ENCODE measurements around the gene ZNF343.
"Not testable (repeated sequence)": the region's sequence is repeated elsewhere in the genome, so short reads cannot be mapped to it uniquely, and the experiment has no call there.

Gene ZNF343

DNA sequence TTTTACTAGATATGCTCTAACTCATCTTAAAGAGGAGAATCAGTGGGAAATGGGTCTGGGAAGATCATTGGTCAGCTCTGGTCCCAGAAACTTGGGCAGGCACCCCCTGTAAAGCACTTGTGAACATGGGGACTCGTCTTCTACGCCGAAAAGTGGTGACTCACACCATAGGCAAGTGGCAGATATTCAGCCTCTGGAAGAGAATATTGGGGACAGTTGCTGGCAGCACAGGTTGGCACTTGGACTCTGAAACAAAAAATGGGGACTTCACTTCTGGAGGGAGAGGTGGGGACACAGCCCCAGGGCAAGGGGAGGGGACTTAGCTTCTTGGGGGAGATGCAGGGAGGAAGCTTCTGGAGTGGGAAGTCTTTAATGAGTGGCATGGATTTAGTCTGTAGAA, 11.9 kb upstream of the ZNF343 start:
- no peak for FAIRE-seq

DNA sequence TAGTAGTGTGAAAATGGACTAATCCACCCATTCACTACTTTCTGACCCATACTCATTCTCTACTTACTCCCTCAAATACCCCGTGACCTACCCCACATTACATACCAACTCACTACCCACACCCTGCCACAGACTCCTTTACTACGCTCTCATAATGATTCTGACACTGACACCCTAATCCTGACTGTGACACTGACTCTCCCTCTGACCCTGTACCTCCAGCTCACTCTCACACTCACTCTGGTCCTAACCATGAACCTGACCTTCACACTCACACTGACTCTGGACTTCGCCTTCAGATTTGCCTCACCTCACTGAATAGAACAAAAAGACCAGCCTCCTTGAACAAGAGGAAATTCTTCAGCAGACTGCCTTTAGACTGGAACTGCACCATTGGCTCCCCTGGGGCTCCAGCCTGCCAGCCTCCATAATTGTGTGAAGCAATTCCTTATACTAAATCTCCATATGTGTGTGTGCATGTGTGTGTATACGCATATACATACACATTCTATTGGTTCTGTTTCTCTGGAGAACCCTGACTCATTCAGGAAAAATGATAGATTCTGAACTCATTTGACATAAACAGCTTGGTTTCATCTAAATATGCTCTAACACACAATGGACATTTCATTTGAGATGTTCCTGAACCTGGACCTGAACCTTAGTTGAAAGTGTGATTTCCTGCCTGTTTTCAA, 10.5 kb upstream of the ZNF343 start:
- FAIRE-seq, result no peak

DNA sequence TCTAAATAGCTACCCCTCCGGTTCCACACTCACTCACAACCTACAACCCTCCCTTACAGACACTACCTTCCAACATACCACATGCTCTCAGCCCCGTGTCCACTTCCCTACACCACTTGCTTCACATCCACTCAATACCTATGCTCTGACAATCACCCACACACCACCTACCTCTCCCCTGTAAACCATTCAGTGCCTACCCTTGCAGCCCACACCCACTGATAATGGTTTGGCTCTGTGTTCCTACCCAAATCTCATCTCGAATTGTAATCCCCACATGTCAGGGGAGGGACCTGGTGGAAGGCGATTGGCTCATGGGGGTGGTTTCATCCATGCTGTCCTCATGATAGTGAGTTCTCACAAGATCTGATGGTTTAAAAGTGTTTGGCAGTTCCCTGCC, 9.8 kb upstream of the ZNF343 start:
- FAIRE-seq, result no peak

DNA sequence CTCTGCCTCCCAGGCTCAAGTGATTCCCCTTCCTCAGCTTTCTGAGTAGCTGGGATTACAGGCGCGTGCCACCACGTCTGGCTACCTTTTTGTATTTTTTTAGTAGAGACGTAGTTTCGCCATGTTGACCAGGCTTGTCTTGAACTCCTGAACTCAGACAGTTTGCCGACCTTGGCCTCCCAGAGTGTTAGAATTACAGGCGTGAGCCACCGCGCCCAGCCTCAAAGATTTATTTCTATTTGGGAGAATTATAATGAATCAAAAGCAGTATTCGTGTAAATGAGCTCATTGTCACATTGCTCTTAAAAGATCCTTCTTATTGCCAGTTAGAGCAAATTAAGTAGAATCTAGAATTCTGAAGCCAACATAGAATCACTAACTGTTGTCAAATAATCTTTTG, 9.4 kb upstream of the ZNF343 start:
- no peak for FAIRE-seq

DNA sequence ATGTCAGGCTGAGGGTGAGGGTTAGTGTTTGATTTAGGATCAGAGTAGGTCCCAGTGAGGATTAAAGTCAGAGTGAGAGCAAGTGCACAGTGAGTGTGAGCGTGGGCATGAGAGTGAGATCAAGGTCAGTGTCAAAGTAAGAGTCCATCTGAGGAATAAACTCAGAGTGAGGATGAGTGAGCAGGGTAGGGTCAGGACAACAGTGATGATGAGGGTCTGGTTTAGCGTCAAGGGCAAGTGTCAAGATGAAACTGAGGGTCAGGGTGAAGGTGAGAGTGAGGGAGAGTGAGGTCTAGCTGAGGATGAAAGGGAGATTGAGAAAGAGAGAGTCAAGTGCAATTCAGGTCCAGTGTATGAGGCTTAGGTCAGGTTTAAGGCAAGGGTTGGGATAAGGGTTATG, 7.7 kb upstream of the ZNF343 start:
- no peak for FAIRE-seq

DNA sequence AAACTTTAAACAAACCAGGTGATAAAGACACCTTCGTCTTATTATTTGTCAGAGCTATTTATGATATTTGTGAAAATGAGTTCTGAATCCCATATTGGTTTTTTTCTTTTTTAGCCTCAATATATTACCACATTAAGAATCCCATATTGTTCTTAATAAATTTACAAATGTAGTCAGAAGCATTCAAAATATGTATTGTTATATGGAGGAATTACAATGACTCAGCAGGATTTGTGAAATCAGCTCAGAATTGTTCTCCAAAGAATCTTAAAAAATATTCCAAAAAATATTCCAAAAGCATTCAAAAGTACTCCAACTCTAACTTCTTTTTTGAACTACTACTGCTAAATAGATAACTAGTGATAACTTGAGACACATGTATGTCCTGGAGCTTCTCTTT, 6.5 kb upstream of the ZNF343 start:
- FAIRE-seq, result no peak

DNA sequence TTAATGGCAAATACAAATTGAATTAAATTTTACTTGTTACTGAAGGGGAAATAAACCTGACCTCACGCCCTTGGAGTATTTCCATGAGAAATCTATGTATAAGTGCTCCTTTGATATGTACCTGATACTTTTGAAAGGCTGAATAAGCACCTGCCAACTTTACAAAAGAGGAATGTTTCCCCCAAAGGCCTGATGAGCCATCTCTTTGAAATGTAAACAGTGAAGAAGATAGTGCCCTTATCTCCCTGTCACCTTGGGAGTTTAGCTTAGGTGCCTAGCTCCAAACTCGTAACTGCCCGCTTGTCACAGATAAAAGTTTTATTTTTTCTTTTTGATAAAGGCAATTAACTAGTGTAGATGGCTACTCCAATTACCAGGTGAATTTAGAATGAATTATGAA, 1.1 kb upstream of the ZNF343 start:
- no peak for FAIRE-seq

DNA sequence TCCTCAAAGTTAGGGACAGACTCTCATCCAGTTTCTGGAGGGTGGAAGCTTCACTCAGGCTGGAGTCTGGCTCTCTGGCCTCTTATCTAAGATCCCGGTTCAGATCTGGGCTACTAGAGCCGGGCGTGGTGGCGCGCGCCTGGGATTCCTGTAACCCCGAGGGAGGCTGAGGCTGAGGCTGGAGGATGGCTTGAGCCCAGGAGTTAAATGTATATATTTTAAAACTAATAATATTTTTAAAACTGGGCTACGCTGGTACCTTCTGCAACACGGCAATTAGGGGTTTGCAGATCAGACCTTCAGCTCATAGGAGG, 710 bp upstream of the ZNF343 start:
- FAIRE-seq, result no peak

DNA sequence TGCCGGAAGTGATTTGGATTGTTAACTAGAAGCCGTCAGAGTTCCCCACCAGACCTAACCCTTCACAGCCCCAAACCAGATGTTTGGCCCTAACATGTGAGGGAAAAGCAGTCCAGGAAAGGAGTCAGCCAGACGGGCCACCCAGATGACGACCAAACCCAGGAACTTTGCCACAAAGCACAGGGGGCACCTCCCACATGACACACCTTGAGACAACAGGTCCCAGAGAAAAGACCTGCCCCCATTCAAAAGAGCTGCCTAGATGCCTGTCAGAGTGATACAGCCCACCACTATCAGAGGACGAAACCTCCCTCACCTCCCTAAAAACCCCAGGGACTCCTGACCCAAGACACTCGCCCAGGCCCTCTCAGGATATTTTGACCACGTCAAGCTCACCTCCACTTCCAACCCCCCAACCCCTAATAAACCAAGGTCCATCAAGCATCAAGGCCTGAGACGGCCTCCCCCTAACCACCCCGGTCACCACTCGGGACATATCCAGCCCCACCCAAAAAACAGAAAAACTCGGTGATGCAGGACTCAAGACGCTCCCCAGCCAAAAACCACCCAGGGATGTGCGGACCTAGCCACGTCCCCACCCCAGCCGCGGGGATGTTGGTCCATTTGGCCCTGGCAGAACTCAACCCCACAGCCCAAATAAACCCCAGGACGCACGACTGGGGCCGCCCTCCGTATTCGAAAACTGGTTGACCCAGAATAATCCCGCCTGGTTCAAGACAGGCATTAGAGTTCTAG, 662 bp downstream of the ZNF343 start:
- no peak for FAIRE-seq

DNA sequence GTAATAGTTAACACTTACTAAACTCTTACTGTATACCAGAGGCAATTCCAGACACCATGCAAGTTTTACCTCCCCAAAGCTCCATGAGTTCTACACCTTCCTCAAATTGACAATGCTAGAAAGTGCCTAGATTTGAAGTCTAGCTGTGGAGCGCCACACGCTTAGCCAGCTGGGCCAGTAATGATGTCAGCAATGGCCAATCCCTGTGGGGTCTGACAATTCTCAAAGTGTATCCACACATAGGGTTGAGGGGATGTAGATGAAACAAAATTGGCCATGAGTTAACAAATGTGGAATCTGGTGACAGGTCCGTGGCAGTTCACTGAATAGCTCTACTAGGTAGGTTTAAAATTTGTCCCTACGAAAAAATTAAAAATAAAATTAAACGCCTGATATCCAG, 1.3 kb downstream of the ZNF343 start:
- FAIRE-seq, result no peak

DNA sequence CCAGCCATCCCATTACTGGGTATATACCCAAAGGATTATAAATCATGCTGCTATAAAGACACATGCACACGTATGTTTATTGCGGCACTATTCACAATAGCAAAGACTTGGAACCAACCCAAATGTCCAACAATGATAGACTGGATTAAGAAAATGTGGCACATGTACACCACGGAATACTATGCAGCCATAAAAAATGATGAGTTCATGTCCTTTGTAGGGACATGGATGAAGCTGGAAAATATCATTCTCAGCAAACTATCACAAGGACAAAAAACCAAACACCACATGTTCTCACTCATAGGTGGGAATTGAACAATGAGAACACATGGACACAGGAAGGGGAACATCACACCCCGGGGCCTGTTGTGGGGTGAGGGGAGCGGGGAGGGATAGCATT, 2.3 kb downstream of the ZNF343 start:
- FAIRE-seq, result not testable (repeated sequence)

DNA sequence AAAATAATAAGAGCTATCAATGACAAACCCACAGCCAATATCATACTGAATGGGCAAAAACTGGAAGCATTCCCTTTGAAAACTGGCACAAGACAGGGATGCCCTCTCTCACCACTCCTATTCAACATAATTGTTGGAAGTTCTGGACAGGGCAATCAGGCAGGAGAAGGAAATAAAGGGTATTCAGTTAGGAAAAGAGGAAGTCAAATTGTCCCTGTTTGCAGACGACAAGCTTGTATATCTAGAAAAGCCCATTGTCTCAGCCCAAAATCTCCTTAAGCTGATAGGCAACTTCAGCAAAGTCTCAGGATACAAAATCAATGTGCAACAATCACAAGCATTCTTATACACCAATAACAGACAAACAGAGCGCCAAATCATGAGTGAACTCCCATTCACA, 3.9 kb downstream of the ZNF343 start:
- not testable (repeated sequence) for FAIRE-seq

DNA sequence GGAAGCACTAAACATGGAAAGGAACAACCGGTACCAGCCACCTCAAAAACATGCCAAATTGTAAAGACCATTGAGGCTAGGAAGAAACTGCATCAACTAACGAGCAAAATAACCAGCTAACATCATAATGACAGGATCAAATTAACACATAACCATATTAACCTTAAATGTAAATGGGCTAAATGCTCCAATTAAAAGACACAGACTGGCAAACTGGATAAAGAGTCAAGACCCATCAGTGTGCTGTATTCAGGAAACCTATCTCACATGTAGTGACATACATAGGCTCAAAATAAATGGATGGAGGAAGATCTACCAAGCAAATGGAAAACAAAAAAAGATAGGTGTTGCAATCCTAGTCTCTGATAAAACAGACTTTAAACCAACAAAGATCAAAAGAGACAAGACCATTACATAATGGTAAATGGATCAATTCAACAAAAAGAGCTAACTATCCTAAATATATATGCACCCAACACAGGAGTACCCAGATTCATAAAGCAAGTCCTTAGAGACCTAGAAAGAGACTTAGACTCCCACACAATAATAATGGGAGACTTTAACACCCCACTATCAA, 5.8 kb downstream of the ZNF343 start:
- FAIRE-seq, result not testable (repeated sequence)

DNA sequence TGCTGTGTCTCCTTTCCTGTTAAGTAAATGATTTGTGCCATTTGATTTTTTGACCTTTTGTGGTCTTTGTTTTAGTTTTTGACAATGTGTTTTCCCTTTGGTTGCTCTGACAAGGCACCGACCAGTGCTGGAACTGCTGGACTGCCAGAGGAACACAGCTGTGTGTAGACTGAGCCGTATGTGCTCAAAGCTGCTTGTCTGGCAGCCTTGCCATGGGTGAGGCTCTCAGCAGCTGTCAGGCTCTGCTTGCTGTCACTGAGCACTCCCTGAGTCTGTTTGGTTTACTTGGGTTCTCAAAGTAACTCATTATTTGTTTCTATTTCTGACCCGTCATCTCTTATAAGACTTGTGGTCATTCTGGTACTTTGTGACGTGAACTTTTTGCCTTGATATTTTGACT, 23.1 kb downstream of the ZNF343 start:
- no peak for FAIRE-seq

DNA sequence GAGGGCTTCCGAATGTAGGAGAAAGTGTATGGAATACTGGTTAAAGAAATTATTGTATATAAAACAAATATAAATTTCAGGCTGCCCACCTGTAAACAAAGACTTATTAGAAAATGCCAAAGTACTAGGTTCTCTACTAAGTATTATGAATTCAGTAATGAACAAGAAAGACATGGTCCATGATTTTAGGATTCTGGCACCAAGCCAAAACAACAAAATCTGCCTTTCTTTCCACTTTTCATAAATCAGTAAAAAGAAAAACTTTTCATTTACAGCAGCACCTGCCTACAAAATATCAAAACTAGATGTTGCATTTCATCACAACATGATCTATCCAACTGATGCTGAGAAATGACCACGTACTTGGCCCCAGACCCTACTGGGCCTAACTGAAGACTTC, 23.6 kb downstream of the ZNF343 start:
- no peak for FAIRE-seq

DNA sequence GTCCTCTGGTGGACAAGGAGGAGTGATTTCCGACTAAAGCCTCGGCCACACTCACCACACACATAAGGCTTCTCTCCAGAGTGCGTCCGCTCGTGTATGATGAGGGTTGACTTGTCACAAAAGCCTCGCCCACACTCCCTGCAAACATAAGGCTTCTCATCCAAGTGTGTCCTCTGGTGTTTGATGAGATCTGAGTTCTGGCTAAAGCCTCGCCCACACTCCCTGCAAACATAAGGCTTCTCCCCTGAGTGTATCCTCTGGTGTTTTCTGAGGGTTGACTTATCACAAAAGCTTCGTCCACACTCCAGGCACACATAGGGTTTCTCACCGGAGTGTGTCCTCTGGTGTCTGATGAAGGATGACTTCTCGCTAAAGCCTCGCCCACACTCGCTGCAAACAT, 25.2 kb downstream of the ZNF343 start:
- FAIRE-seq, result no peak

DNA sequence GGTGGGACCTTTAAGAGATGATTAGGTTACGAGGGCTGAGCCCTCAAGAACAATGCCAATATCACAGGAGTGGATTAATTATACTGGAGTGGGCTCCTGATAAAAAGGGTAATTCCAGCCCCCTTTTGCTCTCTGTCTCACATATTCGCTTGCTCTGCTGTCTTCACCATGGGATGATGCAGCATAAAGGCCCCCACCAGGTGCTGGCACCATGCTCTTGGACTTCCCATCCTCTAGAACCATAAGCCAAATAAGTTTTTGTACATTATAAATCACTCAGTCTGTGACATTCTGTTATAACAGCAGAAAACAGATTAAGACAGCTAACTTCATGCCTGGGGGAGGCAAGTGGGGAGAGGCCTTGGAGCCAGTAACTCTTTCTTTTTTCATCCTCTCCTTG, 28.3 kb downstream of the ZNF343 start:
- no peak for FAIRE-seq

DNA sequence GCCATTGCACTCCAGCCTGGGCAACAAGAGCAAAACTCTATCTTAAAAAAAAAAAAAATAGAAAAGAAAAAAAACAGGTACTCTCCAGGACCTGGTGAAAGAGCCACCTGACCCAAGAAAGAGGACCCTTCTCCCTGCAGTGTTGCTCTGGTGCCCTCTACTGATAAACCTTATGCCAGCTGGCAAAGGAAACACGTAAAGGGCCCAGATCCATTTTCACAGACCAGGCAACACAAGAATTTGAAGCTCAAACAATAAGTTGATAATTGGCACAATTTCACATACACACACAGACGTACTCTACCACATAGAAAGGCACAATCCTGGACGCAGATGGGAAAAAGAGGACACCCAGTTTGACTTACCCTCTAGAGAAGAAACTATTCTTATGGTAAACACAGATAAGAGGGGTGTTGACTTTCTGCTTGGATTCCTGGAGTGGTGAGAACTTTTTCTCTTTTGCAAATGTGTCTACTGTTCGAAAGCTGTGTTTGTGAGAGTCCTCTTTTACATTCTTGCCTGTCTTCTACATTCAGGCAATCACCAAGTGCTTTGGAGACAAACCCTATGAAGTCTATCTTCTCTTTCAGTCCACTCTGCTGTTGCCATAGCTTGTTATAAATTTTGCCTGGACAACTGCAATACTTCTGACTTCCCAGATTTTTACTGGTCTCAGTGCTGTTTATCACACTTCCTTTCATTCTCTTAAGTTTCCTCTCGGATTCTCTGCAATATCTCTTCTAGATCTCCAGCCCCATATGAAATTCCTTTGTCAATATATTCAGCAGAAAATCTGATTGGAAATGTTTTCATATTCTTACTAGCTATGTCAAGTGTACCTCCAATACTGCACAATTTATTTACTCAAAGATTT, 31.7 kb downstream of the ZNF343 start:
- FAIRE-seq, result no peak

DNA sequence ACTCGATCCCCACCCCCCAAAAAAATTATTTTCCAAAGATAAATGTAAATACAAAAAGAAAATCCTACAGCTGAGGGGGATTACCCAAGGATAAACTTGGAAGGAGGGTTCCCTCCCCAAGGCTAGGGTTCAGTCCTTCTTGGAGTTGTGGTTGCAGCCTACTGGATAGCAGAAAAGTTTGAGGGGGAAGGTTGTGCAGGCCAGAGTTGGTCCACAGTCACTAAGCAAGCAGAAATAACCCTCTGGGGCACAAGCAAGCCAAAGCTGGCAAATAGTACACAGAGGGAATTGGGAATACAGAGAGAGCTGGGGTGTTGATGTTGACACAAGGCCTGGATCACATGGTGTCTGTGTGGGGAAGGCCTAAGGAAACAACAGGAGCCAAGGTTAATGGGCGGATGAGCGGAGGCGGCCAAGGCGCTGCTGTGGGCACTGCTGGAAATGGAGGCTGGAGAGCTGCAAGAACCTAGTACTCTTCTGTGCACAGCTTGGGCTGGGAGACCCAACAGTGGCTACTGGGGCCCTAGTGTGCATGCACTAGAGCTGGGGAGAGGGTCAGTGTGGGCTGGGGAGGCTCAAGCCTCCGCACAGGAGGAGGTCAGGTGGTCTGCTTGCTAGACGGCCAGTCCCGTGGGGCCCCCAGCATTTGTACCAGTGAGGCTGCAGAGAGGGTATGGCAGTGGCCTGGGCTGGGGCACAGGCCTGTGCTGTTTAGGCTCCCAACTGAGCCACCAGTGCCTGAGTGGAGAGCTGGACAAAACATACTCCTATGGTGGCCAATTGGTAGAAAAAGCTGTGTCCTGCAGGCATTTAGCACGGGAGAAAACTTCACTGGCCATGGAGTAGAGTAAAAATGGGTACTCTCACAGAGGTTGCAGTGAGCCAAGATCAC, 32.6 kb downstream of the ZNF343 start:
- FAIRE-seq, result no peak

DNA sequence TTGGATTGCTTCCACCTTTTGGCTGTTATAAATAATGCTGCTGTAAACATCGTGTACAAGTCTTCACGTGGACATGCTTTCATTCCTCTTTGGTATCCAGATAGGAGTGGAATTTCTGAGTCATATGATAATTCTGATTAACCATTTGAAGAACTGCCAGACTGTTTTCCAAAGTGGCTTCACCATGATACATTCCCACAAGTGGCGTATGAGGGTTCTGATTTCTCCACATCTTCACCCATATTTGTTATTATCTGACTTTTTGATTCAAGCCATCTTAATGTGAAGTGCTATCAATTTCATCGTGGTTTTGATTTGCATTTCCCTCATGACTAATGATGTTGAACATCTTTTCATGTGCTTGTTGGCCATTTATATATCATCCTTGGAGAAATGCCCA, 35.2 kb downstream of the ZNF343 start:
- no peak for FAIRE-seq

DNA sequence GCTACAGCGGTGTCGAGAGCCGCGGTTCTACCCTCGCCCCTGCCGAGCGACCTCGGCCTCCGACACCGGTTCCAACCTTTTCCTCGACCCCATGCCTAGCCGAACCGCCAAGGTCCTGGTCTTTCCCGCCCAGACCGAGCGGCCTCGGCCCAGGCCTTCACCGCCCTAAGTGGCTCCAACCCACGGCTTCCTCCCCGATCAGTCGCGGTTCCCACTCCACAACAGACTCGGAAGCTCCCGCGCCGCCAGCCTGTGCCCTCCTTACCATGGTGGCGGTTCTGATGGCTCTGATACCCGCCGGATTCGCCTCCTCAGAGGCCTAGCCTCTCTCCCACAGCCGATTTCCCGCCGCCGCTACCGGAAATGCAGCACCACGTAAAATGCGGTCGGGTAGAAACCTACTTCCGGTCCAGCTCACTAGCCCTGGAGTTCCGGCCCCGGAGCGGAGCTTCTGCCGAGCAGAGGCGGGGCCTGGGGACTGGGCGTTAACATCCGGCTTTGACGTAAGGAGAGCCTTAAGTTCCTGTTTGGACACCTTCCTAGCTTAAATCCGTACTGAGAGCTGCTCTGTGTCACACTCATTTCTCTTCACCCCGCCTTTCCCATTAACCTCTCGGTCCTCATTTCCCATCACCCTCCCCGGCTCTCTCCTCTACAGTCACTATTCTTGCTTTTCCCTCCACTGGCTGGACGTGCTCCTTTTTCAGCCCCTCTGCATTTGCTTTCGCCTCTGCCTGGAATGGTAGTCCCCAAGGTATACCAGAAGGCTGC, 38.1 kb downstream of the ZNF343 start, which contains the start of gene SNRPB:
TSS of gene SNRPB (minus strand) at position 367 of the 771 bp plus-strand sequence. CDS start at position 268, 99 bp downstream.
- FAIRE-seq, result peak; percentile 97
